K562 treated with DMSO at 1 percent for 48 hours (cell line): ENCODE measurements around the gene USP17L30. TPM values are rescaled to one million over a fixed set of nuclear protein-coding genes. Genes with fewer than 3 reads are reported as not detected.

Experiments used
- total RNA-seq: library from RNA; unstranded; fragments of 300-600 nt; gene quantifications from 2 replicates; pipeline ENCODE4 v1.2.3, GENCODE V29; 2022; ENCODE audit warnings: low replicate concordance; ENCODE audit errors: extremely low read depth

The USP17L30 gene
- not detected in 2 replicates for total RNA-seq

GRCh38 chr4:9362829-9363228, at the start of gene USP17L30:
TSS of gene USP17L30 (plus strand) at chr4:9363129. CDS start at chr4:9363129, 0 bp downstream.

GRCh38 chr4:9324865-9325264, 38.1 kb upstream of the USP17L30 start, which contains the start of gene USP17L24:
TSS of gene USP17L24 (plus strand) at chr4:9325165. CDS start at chr4:9325165, 0 bp downstream.

GRCh38 chr4:9329611-9330010, 33.3 kb upstream of the USP17L30 start, which contains the start of gene USP17L25:
TSS of gene USP17L25 (plus strand) at chr4:9329911. CDS start at chr4:9329911, 0 bp downstream.

GRCh38 chr4:9334358-9334757, 28.6 kb upstream of the USP17L30 start, which contains the start of gene USP17L26:
TSS of gene USP17L26 (plus strand) at chr4:9334658. CDS start at chr4:9334658, 0 bp downstream.

GRCh38 chr4:9339103-9339502, 23.8 kb upstream of the USP17L30 start, which contains the start of gene USP17L5:
TSS of gene USP17L5 (plus strand) at chr4:9339403. CDS start at chr4:9339403, 0 bp downstream.

GRCh38 chr4:9343848-9344247, 19.1 kb upstream of the USP17L30 start, which contains the start of gene USP17L27:
TSS of gene USP17L27 (plus strand) at chr4:9344148. CDS start at chr4:9344148, 0 bp downstream.

GRCh38 chr4:9348593-9348992, 14.3 kb upstream of the USP17L30 start, which contains the start of gene USP17L28:
TSS of gene USP17L28 (plus strand) at chr4:9348893. CDS start at chr4:9348893, 0 bp downstream.

GRCh38 chr4:9353338-9353737, 9.6 kb upstream of the USP17L30 start, which contains the start of gene USP17L29:
TSS of gene USP17L29 (plus strand) at chr4:9353638. CDS start at chr4:9353638, 0 bp downstream.

Other genes starting within 250 kb of the USP17L30 start
- gene FAM90A26, start 192.7 kb upstream of the USP17L30 start, total RNA-seq, result not detected in 2 replicates
- not detected in 2 replicates for gene USP17L10, start 152.5 kb upstream of the USP17L30 start, total RNA-seq
- gene USP17L11, start 147.7 kb upstream of the USP17L30 start, total RNA-seq, result not detected in 2 replicates
- not detected in 2 replicates for gene USP17L12, start 143.0 kb upstream of the USP17L30 start, total RNA-seq
- gene USP17L13, start 138.2 kb upstream of the USP17L30 start, total RNA-seq, result not detected in 2 replicates
- not detected in 2 replicates for gene USP17L15, start 128.7 kb upstream of the USP17L30 start, total RNA-seq
- gene USP17L17, start 119.2 kb upstream of the USP17L30 start, total RNA-seq, result not detected in 2 replicates
- not detected in 2 replicates for gene USP17L18, start 114.5 kb upstream of the USP17L30 start, total RNA-seq
- not detected in 2 replicates for gene USP17L19, start 109.8 kb upstream of the USP17L30 start, total RNA-seq
- gene USP17L20, start 105.0 kb upstream of the USP17L30 start, total RNA-seq, result not detected in 2 replicates
- gene USP17L21, start 100.3 kb upstream of the USP17L30 start, total RNA-seq, result not detected in 2 replicates
- not detected in 2 replicates for gene USP17L22, start 95.5 kb upstream of the USP17L30 start, total RNA-seq
- gene USP17L24, start 38.0 kb upstream of the USP17L30 start, total RNA-seq, result not detected in 2 replicates
- not detected in 2 replicates for gene USP17L25, start 33.2 kb upstream of the USP17L30 start, total RNA-seq
- gene USP17L26, start 28.5 kb upstream of the USP17L30 start, total RNA-seq, result not detected in 2 replicates
- not detected in 2 replicates for gene USP17L5, start 23.7 kb upstream of the USP17L30 start, total RNA-seq
- gene USP17L27, start 19.0 kb upstream of the USP17L30 start, total RNA-seq, result not detected in 2 replicates
- not detected in 2 replicates for gene USP17L28, start 14.2 kb upstream of the USP17L30 start, total RNA-seq
- gene USP17L29, start 9.5 kb upstream of the USP17L30 start, total RNA-seq, result not detected in 2 replicates
- not detected in 2 replicates for gene DEFB131A, start 81.3 kb downstream of the USP17L30 start, total RNA-seq